ENCODE data around the gene LIPC.

DNA sequence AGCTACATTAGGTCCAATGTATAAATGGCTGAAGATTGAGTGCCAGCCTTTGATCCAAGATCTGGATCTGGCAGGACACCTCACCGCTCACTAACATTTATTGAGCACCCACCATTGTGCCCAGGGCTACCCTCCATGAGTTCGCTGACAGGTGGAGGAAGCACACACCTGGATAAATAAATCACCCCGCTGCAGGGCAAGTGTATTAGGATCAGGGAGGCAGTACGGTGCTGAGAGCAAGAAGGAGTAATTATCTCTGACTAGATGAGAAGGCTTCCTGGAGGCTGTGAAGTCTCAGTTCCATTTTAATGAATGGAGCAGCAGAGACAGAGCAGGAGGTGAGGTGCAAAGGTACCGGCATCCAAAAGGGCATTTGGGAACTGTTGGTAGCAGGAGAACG, 104.1 kb downstream of the LIPC start:
- TF ChIP-seq CTCF (IDR thresholded peaks at IDR 0.05; ENCODE audit: low read length): no peak
- no peak for TF ChIP-seq EZH2 (optimal IDR thresholded peaks at IDR 0.05; ENCODE audit: low read depth, low read length)
- no peak for TF ChIP-seq EZH2phosphoT487 (IDR thresholded peaks at IDR 0.05; ENCODE audit: low read length)
